HG02759 (cell line): ENCODE data around the gene AIG1.

Source experiments
- ATAC-seq: cut with Tn5 transposase; IDR thresholded peaks from one replicate; pipeline ENCODE4 v1.9.1; 2021; ENCODE audit warnings: mild to moderate bottlenecking, moderate library complexity; ENCODE audit not compliant: unreplicated experiment

AIG1 gene

DNA sequence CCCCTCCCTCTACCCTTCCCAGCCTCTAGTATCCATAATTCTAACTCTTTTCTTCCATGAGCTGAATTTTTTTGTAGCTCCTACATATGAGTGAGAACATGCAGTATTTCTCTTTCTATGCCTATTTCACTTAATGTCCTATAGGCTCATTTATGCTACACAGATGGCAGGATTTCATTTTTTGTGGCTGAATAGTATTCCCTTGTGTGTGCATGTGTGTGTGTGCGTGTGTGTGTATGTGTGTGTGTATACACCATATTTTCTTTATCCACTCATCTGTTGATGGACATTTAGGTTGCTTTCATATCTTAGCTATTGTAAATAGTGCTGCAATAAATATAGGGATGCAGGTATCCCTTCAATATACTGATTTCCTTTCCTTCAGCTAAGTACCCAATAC, 288.8 kb downstream of the AIG1 start:
- no peak for ATAC-seq

DNA sequence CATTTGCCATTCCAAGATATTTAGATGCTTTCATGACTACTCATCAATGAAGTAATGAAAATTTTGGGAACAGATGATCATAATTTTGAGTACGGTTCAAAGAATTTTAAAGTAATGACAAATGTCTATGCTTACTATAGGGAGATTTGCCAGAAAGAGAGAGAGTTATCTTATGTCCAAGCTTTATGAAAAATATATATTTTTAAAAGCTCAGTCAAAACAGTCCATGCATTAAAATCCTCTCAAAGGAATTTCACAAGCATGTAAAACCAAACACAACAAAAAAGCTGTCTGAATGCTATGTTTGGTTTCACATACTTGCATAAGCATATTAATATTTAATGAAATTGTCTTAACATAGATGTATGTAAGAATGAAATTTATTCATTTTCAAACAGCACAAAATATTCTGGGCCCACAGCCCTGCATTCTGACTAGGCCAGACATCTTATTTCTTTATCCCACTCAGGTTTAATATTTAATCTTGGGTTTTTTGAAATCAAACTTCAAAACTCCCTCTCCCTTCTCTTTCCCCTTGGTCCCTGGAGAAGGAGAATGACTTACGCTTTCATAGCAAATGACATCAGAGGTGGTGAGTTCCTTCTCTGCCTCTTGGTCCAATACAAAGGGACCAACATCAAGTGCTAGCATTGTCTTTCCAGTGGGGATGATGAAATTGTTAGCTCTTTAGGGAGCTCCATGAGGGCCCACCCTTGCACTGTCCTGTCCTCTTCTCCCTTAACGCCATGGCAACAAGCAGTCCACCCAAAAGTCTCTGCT, 295.6 kb downstream of the AIG1 start:
- ATAC-seq: no peak

DNA sequence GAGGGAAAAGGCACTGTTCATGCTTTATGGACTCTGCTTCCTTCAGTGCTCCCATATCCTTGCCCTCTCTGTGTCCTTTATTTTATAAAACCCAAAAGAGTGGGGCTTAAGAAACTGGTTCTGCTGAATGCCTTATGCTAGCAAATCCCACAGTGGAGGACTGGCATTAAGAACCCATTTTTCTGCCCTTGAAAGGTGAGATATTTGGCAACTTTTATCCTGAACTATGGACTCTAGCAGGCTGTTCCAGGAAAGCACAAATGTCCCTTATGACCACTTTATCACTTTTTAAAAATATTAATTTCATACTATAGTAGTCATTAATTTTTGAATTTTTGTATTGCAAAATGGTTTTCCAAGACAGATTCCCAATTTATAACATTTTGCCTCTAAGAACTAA, 296.5 kb downstream of the AIG1 start:
- ATAC-seq: no peak

DNA sequence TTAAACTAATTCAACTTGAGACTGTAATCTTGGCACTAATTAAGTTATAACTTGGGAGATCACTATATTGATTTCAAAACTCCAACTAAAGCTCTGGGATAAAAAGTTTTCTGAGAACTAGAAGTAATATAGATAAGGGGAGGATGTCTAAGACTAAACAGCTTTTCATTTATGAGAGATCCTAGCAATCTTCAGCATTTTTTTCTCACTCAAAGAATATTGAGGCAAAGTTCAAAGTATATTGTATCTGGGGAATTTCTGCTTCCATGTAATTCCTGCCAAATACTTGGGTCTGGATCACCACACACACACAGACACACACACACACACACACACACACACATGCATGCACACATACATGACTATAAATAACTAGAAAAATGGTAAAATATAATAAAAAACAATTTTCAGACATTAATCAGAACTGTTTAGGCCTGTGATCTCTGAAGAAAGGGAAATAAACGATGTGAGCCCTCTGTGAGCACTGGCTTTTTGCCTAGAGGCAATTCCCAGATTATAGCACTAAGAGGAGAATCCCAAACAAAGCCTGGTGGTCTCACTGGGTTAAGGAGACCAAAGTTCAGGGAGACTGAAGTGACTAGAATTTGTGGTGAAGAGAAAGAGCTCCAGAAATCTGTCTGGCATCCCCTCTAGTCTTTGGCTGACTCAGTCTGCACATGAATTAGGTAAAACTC, 297.0 kb downstream of the AIG1 start:
- ATAC-seq: no peak

DNA sequence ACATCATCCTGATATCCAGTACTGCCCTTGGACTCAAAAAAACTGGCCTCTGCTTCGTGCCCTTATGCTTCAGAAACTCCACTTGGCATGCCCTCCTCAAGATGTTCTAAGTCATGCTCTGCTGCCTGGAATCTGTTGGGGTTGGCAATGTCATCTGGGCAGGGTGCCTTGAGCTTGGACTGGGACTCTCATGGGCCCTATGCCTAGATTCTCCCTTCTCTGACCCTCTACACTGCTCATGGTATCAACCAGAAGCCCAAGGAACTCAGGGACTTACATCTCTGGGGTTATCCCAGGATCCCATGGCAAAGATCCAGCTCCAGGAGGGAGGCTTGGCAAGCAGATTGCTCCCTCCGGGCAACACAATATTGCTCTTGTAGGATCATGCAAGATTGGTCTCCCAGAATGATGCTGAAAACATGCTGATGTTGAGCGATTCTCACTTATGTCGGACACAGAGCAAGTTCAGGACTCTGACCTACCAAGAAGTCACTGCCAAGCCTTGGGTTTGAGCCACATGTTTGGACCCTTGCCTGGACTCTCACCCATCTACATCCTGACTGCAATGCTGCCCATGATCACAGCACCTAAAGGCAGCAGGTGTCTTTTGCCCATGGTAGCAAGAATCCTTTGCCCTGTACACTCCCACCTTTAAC, 301.0 kb downstream of the AIG1 start:
- ATAC-seq: no peak

DNA sequence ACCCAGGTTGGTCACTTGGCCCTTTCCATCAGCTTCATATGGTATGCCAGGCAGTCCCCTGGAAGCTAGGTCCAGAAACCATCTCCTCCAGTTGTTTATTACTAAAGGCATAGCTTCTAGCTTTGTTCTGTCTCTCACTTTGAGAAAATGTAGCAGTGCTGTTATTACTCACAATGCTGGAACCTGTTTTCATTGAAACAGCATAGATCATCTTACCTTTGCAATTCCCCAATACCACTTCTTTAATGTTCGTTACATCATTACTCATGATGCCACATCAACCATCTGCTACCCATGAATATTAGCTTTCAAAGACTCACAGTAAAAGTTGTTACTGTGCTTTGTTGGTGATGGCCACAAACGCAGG, 301.5 kb downstream of the AIG1 start:
- no peak for ATAC-seq

DNA sequence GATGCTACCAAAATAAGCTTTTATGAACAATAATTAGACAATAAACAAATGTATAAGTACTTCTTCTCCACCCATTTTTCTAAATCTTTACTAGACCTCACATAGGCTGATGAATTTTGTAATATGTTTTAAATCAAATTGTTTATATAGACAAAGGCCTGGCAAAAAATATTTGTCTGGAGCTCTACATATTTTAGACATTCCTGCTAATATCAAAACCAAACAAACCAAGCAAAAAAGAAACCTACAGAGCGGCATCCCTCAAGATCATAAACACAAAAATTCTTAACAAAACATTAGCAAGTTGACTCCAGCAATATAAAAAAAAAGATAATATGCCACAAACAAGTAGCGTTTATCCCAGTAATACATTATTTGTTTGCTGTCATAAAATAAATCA, 302.6 kb downstream of the AIG1 start:
- ATAC-seq: no peak

DNA sequence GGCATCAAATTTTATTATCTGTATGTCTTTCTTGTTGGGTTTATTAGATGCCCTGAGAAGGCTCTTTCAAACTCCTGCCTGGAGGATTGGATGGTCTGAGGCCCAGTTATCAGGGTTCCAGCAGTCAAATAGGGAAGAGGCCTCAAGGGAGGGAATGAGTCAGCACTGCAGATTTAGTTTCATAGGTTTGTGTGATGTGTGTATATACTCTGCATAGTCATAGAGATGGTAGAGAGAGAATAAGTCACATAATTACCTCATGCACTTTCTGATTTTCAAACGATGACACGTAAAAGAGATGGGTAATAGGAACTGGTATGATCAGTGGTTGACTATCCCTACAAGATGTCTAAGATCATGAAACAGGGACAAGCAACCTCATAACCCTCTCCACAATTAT, 307.7 kb downstream of the AIG1 start:
- peak; percentile 100 for ATAC-seq

DNA sequence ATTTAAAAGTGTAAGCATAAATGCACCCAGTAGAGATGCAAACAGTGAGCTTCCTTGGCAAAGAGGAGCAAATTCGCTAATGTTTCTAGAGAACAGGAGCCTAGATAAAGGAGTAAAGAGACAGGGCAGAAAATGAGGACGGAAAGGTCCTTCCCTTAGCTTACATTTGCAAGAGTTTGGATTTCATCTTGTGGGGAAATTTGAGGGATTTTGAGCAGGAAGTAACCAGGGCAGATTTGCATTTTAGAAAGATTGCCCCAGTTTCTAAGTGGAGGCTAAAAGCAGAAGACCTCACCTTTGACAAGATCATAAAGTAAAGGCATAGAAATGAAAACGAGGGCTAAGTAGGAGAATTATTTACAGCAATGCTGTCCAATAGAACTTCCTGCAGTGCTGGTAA, 309.3 kb downstream of the AIG1 start:
- no peak for ATAC-seq

DNA sequence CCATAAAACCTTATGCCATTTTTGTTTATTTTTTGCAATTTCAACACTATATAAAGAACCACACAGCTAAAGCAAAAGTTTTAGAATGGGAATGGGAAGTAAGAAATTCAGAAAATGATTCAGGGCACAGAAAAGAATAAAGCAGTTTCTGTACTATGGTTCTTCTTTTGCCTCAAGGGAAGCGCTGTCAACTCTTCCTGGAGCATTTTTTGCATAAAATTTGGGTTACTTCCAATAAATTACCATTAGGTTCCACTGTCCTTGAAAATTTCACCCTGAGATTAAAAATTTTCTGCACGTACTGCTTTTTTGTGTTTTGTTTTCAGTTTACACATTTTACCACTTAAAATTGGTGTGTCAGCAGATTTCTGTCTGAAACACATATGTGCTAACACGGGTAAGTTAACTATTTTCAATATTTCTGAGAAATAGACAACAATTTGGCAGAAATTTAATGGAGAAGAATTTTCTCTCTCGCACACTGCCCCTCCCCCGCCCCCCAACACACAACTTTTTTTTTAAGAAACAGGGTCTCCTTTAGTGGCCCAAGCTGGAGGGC, 310.2 kb downstream of the AIG1 start:
- no peak for ATAC-seq

DNA sequence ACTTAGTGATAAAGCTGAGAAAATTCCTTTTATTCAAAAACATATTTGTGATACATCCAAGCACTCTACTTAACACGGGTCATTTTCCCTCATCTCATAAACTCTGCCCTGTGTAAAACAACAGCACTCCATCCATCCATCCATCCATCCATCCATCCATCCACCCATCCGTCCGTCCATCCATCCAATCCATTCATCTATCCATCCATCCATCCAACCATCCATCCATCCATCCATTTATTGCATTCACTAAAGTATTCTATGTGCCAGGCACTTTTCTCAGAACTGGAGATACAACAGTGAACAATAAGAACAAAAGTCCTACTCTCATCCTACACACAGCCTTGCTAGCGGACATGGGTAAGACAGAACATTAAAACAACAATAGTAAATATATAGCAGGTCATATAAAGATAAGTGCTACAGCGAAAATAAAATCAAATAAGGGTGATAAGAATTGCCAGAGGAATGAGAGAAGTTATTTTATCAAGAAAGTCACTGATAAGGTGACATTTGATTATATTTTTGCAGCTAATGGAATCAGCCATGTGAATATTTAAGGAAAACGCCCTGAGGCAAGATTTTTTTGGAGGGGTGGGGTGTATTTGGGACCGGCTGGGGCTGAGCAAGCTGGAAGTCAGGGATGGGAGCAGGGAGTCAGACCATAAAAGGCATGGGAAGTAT, 311.7 kb downstream of the AIG1 start:
- ATAC-seq: no peak

DNA sequence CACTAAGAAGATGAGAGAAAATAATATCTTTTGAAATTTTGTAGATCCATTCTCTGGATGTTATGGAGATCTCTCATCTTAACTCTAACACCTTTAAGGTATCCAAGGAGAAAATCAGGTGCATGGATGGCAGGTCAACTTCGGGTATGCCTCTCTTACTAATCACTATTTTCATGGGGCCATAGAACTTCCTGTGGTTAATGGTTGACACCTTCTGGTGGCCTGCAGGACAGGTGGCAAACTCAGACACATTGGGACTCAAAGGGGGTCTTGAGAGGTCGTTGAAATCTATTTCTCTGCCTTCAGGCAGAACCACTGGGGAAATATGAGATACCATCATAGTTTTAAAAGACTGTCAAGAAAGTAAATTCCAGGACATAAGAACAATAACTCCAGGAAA, 313.3 kb downstream of the AIG1 start:
- no peak for ATAC-seq

DNA sequence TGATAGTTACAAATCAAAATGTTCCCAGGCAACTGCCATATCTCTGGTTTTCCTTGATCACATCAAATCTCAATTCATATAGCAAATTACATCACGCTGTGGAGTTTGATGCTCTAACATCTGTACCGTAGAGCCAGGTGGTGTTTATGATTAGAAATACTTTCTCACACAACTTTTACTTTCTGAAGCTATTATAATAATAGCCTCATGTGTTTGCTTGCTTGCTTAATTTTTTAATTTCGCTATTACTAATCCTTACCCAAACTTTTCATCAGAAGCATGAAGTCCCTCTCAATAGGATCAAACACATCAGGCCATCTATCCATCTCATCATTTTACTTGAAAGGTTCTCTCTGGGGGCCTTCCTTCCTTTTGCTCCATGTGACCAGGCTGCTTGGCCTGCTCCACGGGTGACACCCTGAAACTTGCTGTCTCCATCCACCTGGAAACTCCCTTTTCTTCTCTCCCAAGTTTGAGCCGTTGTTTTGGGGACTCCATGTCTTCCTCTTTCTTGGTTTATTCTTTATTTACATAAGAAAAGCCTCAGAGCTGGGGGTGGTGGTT, 314.4 kb downstream of the AIG1 start:
- ATAC-seq: no peak

DNA sequence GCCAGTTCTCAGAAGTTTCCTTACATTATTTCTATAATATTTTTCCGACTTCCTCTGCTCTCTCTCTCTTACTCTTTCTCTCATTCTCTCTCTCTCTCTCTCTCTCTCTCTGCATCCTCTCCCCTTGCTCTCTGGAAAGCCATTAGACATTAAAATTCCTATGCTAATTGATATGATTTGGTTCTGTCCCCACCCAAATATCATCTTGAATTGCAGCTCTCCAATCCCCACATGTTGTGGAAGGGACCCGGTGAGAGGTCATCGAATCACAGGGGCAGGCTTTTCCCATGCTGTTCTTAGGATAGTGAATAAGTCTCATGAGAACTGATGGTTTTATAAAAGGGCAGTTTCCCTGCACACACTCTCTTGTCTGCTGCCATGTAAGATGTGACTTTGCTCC, 315.7 kb downstream of the AIG1 start:
- ATAC-seq: no peak

DNA sequence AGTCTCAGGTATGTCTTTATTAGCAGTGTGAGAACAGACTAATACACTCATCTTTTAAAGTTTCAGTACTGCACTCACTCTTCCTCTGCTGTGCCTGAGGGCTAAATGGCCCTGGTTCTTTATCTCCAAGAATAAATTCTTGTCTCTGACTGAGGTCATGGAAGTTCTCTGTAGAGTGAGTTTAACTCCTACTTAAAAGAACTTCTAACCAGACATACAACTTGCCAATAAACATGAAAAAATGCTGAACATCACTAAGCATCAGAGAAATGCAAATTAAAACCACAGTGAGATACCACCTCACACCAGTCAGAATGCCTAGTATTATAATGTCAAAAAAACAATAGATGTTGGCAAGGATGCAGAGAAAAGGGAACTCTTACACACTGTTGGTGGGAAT, 316.2 kb downstream of the AIG1 start:
- ATAC-seq: no peak

DNA sequence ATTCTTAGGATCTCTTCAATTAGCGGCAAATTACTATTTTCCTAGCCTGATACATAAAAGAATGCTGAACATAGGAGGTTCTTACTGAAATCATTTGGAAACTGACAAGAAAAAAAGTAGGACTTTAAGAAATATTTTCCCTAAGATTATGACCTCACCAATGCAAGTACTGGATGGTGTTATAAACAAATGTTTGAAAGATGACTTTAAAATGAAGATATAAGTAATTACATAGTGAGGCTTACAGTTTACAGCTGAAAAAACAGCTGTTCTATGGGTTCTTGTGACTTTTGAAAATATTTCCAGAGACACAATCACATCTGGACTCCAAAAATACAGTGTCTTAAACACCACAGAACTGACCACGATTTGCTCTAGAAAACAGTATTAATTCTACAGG, 324.9 kb downstream of the AIG1 start:
- no peak for ATAC-seq

DNA sequence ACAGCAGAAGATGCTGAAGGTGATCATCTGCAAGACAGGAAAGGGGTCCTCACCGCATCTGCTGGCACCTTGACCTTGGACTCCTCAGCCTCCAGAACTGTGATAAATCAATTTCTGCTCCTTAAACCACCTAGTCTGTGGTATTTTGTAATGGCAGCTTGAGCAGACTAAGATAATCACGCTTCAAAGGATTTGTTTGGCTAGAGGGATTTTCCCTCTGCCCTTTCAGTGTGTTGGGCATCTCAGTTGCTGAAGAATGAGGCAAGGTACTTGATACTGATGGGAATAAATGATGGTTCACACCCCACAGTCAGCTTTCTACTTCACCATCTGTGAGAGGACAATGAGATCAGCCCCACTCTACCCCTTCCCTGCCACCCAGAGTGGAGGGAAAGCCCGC, 329.6 kb downstream of the AIG1 start:
- no peak for ATAC-seq
